ENCODE measurements around the gene COL12A1. TPM values are rescaled to one million over a fixed set of nuclear protein-coding genes. Genes with fewer than 3 reads are reported as not detected.
A peak's percentile ranks its signal among the peaks of the same experiment; 100 is the strongest.

Gene COL12A1
- total and polyA plus RNA-seq, 2 donors (not counting 1 experiment from before 2014, with no cell fraction given): 1,023 to 1,075 TPM

DNA sequence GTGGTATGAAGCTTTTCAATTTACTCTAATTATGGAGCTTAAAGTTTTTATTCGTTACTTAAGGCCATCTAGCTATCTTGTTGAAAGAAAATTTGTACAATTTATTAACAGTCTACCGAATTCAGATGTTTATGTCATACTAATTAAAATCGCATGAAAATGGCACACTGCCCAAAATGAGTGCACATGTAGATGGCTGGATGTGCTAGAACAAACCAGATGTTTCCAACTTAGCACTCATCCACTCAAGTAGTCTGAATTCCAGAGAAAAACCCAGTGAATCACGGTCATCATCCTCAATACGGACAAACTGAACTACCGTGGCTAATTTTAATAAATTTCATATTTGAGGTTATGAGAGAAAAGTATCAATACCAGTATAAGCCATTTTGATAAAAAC is 70.4 kb downstream of the COL12A1 start:
- peak in 1 of 2 donors; percentile 50 for DNase-seq (ENCODE audit: low read depth in 2 of 2)
- Histone ChIP-seq H2AFZ (ENCODE audit: low read length) (no peak overlapping the region), H3K79me2 (ENCODE audit: control insufficient read depth, insufficient read depth, low read length) (peaks cover 3% of the 10 kb centered on the region), H4K20me1 (ENCODE audit: control insufficient read depth, extremely low read depth, insufficient read depth, low read length) (no peaks in the 10 kb centered on the region), H3K36me3 (ENCODE audit: control insufficient read depth, insufficient read depth, low read length) (peaks cover 27% of the 10 kb centered on the region), H3K9me3 (ENCODE audit: control insufficient read depth, insufficient read depth, low read depth, low read length) (no peaks in the 10 kb centered on the region), H3K4me1 (ENCODE audit: control insufficient read depth, extremely low read depth, insufficient read depth, low read length) (peaks cover 3% of the 10 kb centered on the region), H3K27ac (ENCODE audit: insufficient read depth, low read length) (no peak overlapping the region), H3K27me3 (ENCODE audit: control insufficient read depth, insufficient read depth, low read length) (no peaks in the 10 kb centered on the region), H3K4me3 (replicated peaks in 1 of 4; ENCODE audit: control extremely low read depth in 1 of 4, insufficient read depth in 1 of 4, low read depth in 3 of 4, low read length in 4 of 4) (no peak overlapping the region), H3K4me2 (ENCODE audit: extremely low read depth, insufficient read depth, low read length) (no peak overlapping the region), H3K9ac (ENCODE audit: insufficient read depth, low read length) (no peak overlapping the region)
- TF ChIP-seq, protein P1, sequence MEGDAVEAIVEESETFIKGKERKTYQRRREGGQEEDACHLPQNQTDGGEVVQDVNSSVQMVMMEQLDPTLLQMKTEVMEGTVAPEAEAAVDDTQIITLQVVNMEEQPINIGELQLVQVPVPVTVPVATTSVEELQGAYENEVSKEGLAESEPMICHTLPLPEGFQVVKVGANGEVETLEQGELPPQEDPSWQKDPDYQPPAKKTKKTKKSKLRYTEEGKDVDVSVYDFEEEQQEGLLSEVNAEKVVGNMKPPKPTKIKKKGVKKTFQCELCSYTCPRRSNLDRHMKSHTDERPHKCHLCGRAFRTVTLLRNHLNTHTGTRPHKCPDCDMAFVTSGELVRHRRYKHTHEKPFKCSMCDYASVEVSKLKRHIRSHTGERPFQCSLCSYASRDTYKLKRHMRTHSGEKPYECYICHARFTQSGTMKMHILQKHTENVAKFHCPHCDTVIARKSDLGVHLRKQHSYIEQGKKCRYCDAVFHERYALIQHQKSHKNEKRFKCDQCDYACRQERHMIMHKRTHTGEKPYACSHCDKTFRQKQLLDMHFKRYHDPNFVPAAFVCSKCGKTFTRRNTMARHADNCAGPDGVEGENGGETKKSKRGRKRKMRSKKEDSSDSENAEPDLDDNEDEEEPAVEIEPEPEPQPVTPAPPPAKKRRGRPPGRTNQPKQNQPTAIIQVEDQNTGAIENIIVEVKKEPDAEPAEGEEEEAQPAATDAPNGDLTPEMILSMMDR (conservative IDR thresholded peaks at IDR 0.05 in 1 of 2, IDR thresholded peaks at IDR 0.05 in 1 of 2; ENCODE audit: low read depth in 1 of 2, low read length in 2 of 2): no peak
- no peak for TF ChIP-seq EZH2 (IDR thresholded peaks at IDR 0.05; ENCODE audit: low read length, missing control alignments)

DNA sequence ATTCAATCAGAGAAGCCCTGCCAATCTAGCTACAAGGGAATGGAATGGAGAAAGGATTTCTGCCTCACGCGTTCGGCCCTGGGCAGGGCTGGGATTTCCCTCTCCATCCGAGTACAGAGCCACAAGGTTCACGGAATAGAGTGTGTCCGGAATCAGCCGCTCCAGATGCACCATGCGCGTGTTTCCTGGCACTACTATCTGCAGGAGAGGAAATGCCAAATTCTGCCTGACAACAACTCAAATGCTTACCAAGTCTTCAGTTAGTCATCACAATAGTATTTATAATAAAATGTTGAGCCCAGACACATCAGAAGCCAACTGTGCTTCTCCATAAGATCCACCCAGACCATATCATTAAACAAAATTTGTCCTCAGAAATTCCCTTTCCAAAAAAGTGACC is 75.1 kb downstream of the COL12A1 start:
- peak overlapping the region; percentile 20 for H3K27ac ChIP-seq (ENCODE audit: insufficient read depth, low read length)
- no peak overlapping the region for H3K4me2 ChIP-seq (ENCODE audit: extremely low read depth, insufficient read depth, low read length)
- peak; percentile 57 to 81 for DNase-seq (ENCODE audit: low read depth in 2 of 2)
- no peak for TF ChIP-seq EZH2 (IDR thresholded peaks at IDR 0.05; ENCODE audit: low read length, missing control alignments)
- TF ChIP-seq, protein P1 (conservative IDR thresholded peaks at IDR 0.05 in 1 of 2, IDR thresholded peaks at IDR 0.05 in 1 of 2; ENCODE audit: low read depth in 1 of 2, low read length in 2 of 2): no peak
- peaks cover 15% of the 10 kb centered on the region for H3K4me1 ChIP-seq (ENCODE audit: control insufficient read depth, extremely low read depth, insufficient read depth, low read length)
- no peak overlapping the region for H3K9ac ChIP-seq (ENCODE audit: insufficient read depth, low read length)
- peaks cover 3% of the 10 kb centered on the region for H3K79me2 ChIP-seq (ENCODE audit: control insufficient read depth, insufficient read depth, low read length)
- H3K27me3 ChIP-seq (ENCODE audit: control insufficient read depth, insufficient read depth, low read length): no peaks in the 10 kb centered on the region
- H3K9me3 ChIP-seq (ENCODE audit: control insufficient read depth, insufficient read depth, low read depth, low read length): no peaks in the 10 kb centered on the region
- H2AFZ ChIP-seq (ENCODE audit: low read length): no peak overlapping the region
- no peak overlapping the region for H3K4me3 ChIP-seq (replicated peaks in 1 of 4; ENCODE audit: control extremely low read depth in 1 of 4, insufficient read depth in 1 of 4, low read depth in 3 of 4, low read length in 4 of 4)
- H4K20me1 ChIP-seq (ENCODE audit: control insufficient read depth, extremely low read depth, insufficient read depth, low read length): no peaks in the 10 kb centered on the region
- H3K36me3 ChIP-seq (ENCODE audit: control insufficient read depth, insufficient read depth, low read length): peaks cover 27% of the 10 kb centered on the region

DNA sequence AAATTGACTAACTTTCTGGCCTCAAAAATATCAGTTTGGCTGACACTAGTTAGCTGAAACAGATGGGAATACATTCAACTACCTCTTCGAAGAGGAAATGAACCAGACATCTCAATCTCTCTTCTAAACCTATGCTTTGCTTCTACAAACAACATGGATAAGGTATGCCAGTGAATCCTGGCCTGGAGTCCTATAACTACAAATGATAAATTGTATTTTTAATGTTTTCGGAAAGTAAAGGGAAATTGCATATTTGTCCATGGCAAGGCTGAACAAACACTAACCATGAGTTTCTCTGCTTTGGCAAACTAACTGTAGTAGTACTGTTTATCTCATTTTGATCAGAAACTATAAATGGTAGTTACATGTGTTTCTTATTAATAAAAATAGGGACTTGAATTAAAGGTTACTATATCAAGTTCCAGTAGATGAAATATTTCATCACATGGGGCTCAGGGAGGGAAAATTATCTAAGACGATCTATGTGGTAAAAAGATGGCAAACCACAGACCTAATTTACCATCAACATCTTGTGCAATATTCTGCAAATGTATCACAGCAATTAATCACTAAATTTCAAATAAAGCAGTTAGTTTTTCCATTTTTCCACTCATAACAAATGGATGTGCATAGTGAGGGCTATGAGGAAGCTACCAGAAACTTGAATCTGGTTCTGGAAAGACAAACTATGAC is 76.8 kb downstream of the COL12A1 start:
- peak overlapping the region; percentile 22 for H3K27ac ChIP-seq (ENCODE audit: insufficient read depth, low read length)
- no peak overlapping the region for H2AFZ ChIP-seq (ENCODE audit: low read length)
- no peaks in the 10 kb centered on the region for H4K20me1 ChIP-seq (ENCODE audit: control insufficient read depth, extremely low read depth, insufficient read depth, low read length)
- peak; percentile 78 to 88 for DNase-seq (ENCODE audit: low read depth in 2 of 2)
- TF ChIP-seq EZH2 (IDR thresholded peaks at IDR 0.05; ENCODE audit: low read length, missing control alignments): no peak
- TF ChIP-seq, protein P1 (conservative IDR thresholded peaks at IDR 0.05 in 1 of 2, IDR thresholded peaks at IDR 0.05 in 1 of 2; ENCODE audit: low read depth in 1 of 2, low read length in 2 of 2): no peak
- no peaks in the 10 kb centered on the region for H3K27me3 ChIP-seq (ENCODE audit: control insufficient read depth, insufficient read depth, low read length)
- peaks cover 4% of the 10 kb centered on the region for H3K79me2 ChIP-seq (ENCODE audit: control insufficient read depth, insufficient read depth, low read length)
- peaks cover 15% of the 10 kb centered on the region for H3K4me1 ChIP-seq (ENCODE audit: control insufficient read depth, extremely low read depth, insufficient read depth, low read length)
- H3K4me3 ChIP-seq (replicated peaks in 1 of 4; ENCODE audit: control extremely low read depth in 1 of 4, insufficient read depth in 1 of 4, low read depth in 3 of 4, low read length in 4 of 4): no peak overlapping the region
- no peak overlapping the region for H3K4me2 ChIP-seq (ENCODE audit: extremely low read depth, insufficient read depth, low read length)
- H3K36me3 ChIP-seq (ENCODE audit: control insufficient read depth, insufficient read depth, low read length): peaks cover 34% of the 10 kb centered on the region
- H3K9ac ChIP-seq (ENCODE audit: insufficient read depth, low read length): no peak overlapping the region
- no peaks in the 10 kb centered on the region for H3K9me3 ChIP-seq (ENCODE audit: control insufficient read depth, insufficient read depth, low read depth, low read length)
